Stimulated activated CD8-positive, alpha-beta memory T cell treated with anti-CD3 and anti-CD28 coated beads, Interleukin-7, amount 100 ng/mL, for 48 hours (primary cell): Measurements from ENCODE around the gene ACKR3.

Source experiments
- DNase-seq, 2 donors: peaks; one replicate each; pipeline ENCODE4 v3.0.0-alpha.2; 2020; ENCODE audit warnings: low read depth in 1 of 2; ENCODE audit errors: extremely low read depth in 1 of 2

The ACKR3 gene

DNA sequence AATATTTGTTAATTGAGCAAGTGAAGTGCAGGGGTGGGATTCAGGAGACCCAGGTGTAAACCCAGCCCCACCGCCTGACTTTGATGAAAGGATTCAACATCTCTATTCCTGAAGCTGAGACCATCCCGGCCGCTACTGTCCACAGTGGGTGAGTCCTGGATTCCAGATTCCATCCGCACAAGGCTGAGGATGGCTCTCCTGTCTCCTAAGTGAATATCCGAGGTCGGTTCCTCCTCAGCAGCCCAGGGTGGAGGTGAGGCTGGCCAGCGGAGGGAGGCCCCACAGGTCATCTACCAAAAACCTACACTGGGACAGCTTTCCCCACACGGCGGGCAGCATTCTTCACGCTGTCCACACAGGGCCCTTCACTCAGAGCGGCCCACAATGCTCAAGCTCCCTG lies 57.6 kb downstream of the ACKR3 start:
- DNase-seq: no peak

DNA sequence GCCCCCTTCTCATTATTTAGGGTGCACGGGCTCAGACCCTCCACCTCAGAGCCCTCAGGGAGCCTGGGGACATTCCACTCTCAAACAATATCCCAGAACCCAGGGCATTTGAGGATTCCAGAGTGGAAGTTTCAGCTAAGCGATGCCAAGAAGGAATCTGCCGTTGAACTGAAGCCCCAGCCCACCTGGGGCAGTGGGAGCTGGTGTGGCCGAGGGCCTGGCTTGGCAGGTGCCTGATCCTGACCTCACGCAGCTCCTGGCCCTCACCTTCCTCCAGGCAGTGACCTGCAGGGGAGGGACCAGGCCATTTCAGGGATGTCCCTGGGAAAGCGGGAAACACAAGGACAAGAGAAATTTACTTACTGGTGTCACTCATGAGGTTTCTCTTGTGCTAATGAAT lies 58.2 kb downstream of the ACKR3 start:
- no peak for DNase-seq

DNA sequence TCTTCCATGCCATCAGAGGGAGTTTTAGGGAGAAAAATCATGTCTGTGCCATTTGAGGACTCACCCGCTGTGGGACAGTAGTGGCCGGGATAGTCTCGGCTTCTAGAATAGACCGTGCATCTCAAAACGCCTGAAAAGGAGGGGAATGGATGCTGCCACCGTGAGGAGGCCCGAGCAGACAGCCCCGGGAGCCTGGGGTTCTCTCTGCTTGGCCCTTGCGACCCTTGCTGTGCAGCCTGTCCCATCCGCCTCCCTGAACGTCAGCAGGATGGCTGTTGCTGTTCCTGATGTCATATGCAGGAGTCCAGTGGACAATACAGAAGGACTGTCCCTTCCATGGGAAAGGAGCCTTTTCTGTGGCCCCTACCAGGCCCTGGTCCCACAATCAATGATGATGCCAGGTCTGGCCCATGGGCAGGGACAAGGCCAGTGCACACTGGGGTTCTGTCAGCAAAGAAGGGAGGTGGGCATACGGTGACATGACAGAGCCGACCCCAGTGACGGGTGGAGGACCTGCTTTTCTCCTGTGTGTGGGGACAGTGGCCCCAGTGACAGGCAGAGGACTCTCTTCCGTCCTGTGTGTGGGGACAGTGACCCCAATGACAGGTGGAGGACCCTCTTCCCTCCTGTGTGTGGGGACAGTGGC lies 58.8 kb downstream of the ACKR3 start:
- no peak for DNase-seq

DNA sequence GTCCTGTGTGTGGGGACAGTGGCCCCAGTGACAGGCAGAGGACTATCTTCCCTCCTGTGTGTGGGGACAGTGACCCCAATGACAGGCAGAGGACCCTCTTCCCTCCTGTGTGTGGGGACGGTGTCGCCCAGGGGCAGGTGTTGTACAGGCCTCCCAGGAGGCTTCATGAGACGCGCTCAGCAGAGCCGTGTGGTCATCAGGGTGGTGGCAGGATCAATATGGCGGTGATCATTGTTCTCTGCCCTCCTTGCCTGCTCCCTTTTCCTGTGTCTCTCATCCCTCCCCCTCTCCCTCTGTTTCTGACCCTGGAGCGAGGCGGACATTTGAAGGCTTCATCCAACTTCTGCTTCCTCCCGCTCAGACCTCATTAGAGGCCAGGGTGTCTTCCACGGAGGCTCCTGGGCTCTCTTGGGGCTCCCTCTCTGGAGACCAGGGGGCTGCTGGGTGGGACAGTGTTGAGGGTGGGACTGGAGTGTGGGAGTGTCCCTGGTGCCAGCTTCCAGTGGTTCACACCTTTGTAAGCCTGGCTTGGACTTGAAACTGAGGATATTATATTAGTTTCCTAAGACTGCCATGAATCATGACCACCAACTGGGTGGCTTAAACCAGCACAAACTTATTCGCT lies 59.5 kb downstream of the ACKR3 start:
- no peak for DNase-seq

DNA sequence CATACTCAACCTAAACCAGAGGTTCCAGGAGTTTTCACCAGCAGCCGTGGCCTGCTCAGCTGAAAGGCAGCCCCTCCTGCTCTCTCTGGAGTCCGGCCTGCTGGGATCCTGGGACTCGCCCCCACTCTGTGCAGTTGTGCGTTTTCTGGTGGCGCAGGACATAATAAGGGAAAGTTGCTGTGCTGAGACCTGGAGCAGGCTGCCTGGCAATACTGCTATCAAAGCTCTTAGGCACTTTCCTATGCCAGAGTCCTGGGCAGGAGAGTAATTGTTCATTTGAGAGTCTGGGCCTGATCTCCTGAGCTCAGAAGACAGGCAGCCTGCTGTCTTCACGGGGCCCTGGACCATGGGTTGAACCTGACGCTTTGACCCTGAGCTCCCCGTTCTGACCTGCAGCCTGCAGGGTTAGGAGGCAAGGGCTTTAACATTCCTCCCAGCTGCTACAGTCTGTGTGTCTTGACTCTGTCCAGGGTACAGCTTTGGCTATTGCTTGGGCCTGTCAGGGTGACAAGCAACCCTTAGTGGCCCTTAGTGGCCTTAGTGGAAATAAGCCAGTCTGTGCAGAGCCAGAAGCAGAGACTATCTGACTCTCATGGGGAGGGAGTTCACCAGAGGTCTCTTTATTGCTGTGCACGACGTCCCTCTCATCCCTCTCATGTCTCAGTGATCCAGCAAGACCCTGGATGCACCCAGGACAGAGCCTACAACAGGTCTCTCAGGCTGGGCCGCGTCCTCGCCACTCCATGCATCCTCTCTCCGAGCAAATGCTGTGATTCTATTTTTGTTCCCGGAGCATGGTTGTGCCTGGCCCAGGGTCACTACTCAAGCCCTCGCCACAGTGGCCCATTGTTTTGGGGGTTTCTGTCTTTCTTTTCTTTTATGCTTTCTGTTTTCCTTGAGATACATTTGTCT lies 60.6 kb downstream of the ACKR3 start:
- no peak for DNase-seq

DNA sequence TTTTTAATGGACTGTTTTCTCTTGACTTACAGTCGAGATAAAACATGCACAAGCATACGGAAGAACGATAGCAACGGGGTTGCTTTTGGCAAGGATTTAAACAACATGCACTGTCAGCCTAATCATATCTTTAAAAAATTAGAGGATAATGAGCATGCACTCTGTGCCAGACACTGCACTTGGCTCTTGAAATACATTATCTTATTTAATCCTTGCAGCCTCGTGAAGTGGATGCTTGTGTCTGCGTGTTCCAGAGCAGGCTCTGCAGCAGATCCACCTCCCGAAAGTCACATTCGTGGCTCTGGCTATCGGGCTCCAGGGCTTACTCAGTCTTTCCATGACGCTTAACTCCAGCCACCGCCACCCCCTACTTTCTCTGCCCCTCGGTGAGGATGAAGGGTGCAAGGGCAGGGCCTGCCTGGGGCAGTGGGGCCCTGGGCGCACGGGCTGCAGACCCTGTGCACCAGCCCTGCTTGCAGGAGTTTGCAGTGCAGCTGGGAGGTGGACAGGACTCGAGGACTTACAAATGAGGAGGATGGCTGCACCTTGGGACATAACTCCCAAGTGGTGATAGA lies 61.7 kb downstream of the ACKR3 start:
- no peak for DNase-seq

DNA sequence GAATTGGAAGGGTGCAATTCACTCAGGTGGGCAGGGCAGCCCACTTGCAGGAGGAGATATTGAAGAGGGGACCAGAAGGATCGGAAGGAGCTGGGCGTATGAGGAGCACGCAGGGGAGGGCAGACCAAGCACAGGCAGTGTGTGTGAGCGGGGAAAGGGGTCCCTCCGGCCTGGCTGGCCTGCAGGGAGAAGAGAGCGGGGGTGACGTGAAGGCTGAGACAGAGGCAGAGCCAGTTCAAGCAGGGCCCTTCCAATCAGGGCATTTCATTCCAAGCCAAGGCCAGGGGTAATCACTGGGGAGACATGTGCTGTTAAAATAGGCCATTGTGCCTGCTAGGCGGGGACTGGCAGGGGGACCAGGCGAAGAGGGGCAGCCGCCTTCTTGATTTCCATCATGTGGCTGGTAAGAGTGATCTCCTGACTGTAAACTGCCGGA lies 62.2 kb downstream of the ACKR3 start:
- DNase-seq: no peak
